Measurements from ENCODE around the gene CLSTN2. TPM values are rescaled to one million over a fixed set of nuclear protein-coding genes. Genes with fewer than 3 reads are reported as not detected.
"Not testable (repeated sequence)": the region's sequence is repeated elsewhere in the genome, so short reads cannot be mapped to it uniquely, and the experiment has no call there.

Gene CLSTN2
- total RNA-seq, 1 donor from 2014 or later = not detected

- Mint-ChIP-seq H3K36me3 (ENCODE audit: low read depth) (no peaks in the 10 kb centered on the region), H3K4me3 (no peak overlapping the region), H3K9me3 (no peaks in the 10 kb centered on the region), H3K4me1 (no peaks in the 10 kb centered on the region), H3K27ac (no peak overlapping the region), H3K27me3 (no peaks in the 10 kb centered on the region)
- no peak for DNase-seq
- intact Hi-C loops (cut with micrococcal nuclease) = no loop called here
Observed at GRCh38 chr3:140398387-140398786, 463.4 kb downstream of the CLSTN2 start.

GRCh38 chr3:140399871-140400270 lies 464.9 kb downstream of the CLSTN2 start:
- no peak for DNase-seq
- no peaks in the 10 kb centered on the region for H3K9me3 Mint-ChIP-seq
- no peak overlapping the region for H3K4me3 Mint-ChIP-seq
- H3K27ac Mint-ChIP-seq = no peak overlapping the region
- H3K27me3 Mint-ChIP-seq = no peaks in the 10 kb centered on the region
- no peaks in the 10 kb centered on the region for H3K36me3 Mint-ChIP-seq (ENCODE audit: low read depth)
- intact Hi-C loops (cut with micrococcal nuclease) = no loop called here
- H3K4me1 Mint-ChIP-seq = no peaks in the 10 kb centered on the region

- Mint-ChIP-seq H3K9me3 (no peaks in the 10 kb centered on the region), H3K4me1 (no peaks in the 10 kb centered on the region), H3K27ac (no peak overlapping the region), H3K27me3 (no peaks in the 10 kb centered on the region), H3K4me3 (no peak overlapping the region), H3K36me3 (ENCODE audit: low read depth) (no peaks in the 10 kb centered on the region)
- intact Hi-C loops (cut with micrococcal nuclease) = no loop called here
- no peak for DNase-seq
Observed at GRCh38 chr3:140403079-140403478, 468.1 kb downstream of the CLSTN2 start.

- Mint-ChIP-seq H3K4me3 (no peak overlapping the region), H3K27me3 (no peaks in the 10 kb centered on the region), H3K36me3 (ENCODE audit: low read depth) (no peaks in the 10 kb centered on the region), H3K27ac (no peak overlapping the region), H3K4me1 (no peaks in the 10 kb centered on the region), H3K9me3 (no peaks in the 10 kb centered on the region)
- DNase-seq = no peak
- intact Hi-C loops (cut with micrococcal nuclease) = no loop called here
Observed at GRCh38 chr3:140403608-140404007, 468.6 kb downstream of the CLSTN2 start.

- no peaks in the 10 kb centered on the region for H3K27me3 Mint-ChIP-seq
- intact Hi-C loops (cut with micrococcal nuclease) = no loop called here
- DNase-seq = no peak
- H3K36me3 Mint-ChIP-seq (ENCODE audit: low read depth) = no peaks in the 10 kb centered on the region
- H3K9me3 Mint-ChIP-seq = no peaks in the 10 kb centered on the region
- H3K27ac Mint-ChIP-seq = no peak overlapping the region
- H3K4me1 Mint-ChIP-seq = no peaks in the 10 kb centered on the region
- no peak overlapping the region for H3K4me3 Mint-ChIP-seq
Observed at GRCh38 chr3:140406655-140407054, 471.7 kb downstream of the CLSTN2 start.

GRCh38 chr3:140408252-140408651 lies 473.3 kb downstream of the CLSTN2 start:
- Mint-ChIP-seq H3K27me3 (no peaks in the 10 kb centered on the region), H3K9me3 (no peaks in the 10 kb centered on the region), H3K36me3 (ENCODE audit: low read depth) (no peaks in the 10 kb centered on the region), H3K4me3 (no peak overlapping the region), H3K4me1 (no peaks in the 10 kb centered on the region), H3K27ac (no peak overlapping the region)
- no peak for DNase-seq
- intact Hi-C loops (cut with micrococcal nuclease) = no loop called here

GRCh38 chr3:140416666-140417065 lies 481.7 kb downstream of the CLSTN2 start:
- H3K27ac Mint-ChIP-seq = no peak overlapping the region
- intact Hi-C loops (cut with micrococcal nuclease) = no loop called here
- no peaks in the 10 kb centered on the region for H3K4me1 Mint-ChIP-seq
- no peak overlapping the region for H3K4me3 Mint-ChIP-seq
- no peaks in the 10 kb centered on the region for H3K27me3 Mint-ChIP-seq
- no peaks in the 10 kb centered on the region for H3K9me3 Mint-ChIP-seq
- no peak for DNase-seq
- no peaks in the 10 kb centered on the region for H3K36me3 Mint-ChIP-seq (ENCODE audit: low read depth)

- intact Hi-C loops (cut with micrococcal nuclease) = no loop called here
- H3K27me3 Mint-ChIP-seq = no peaks in the 10 kb centered on the region
- no peaks in the 10 kb centered on the region for H3K36me3 Mint-ChIP-seq (ENCODE audit: low read depth)
- H3K4me1 Mint-ChIP-seq = no peaks in the 10 kb centered on the region
- H3K4me3 Mint-ChIP-seq = no peak overlapping the region
- H3K9me3 Mint-ChIP-seq = no peaks in the 10 kb centered on the region
- H3K27ac Mint-ChIP-seq = no peak overlapping the region
- no peak for DNase-seq
Observed at GRCh38 chr3:140420621-140421357, 485.8 kb downstream of the CLSTN2 start.

- DNase-seq = no peak
- intact Hi-C loops (cut with micrococcal nuclease) = no loop called here
- H3K4me3 Mint-ChIP-seq = no peak overlapping the region
- H3K27me3 Mint-ChIP-seq = no peaks in the 10 kb centered on the region
- H3K36me3 Mint-ChIP-seq (ENCODE audit: low read depth) = no peaks in the 10 kb centered on the region
- H3K9me3 Mint-ChIP-seq = no peaks in the 10 kb centered on the region
- H3K4me1 Mint-ChIP-seq = no peaks in the 10 kb centered on the region
- no peak overlapping the region for H3K27ac Mint-ChIP-seq
Observed at GRCh38 chr3:140421884-140422283, 486.9 kb downstream of the CLSTN2 start.

GRCh38 chr3:140423146-140423545 lies 488.2 kb downstream of the CLSTN2 start:
- no peak for DNase-seq
- H3K9me3 Mint-ChIP-seq = no peaks in the 10 kb centered on the region
- H3K36me3 Mint-ChIP-seq (ENCODE audit: low read depth) = no peaks in the 10 kb centered on the region
- H3K4me1 Mint-ChIP-seq = no peaks in the 10 kb centered on the region
- no peak overlapping the region for H3K4me3 Mint-ChIP-seq
- H3K27me3 Mint-ChIP-seq = no peaks in the 10 kb centered on the region
- intact Hi-C loops (cut with micrococcal nuclease) = no loop called here
- H3K27ac Mint-ChIP-seq = no peak overlapping the region

- not testable (repeated sequence) for H3K4me1 Mint-ChIP-seq, H3K4me3 Mint-ChIP-seq, H3K27ac Mint-ChIP-seq
Observed at GRCh38 chr3:140423574-140423973, 488.6 kb downstream of the CLSTN2 start.

GRCh38 chr3:140424211-140424610 lies 489.2 kb downstream of the CLSTN2 start:
- H3K36me3 Mint-ChIP-seq (ENCODE audit: low read depth) = no peaks in the 10 kb centered on the region
- H3K4me3 Mint-ChIP-seq = no peak overlapping the region
- H3K27ac Mint-ChIP-seq = no peak overlapping the region
- H3K4me1 Mint-ChIP-seq = no peaks in the 10 kb centered on the region
- no peak for DNase-seq
- intact Hi-C loops (cut with micrococcal nuclease) = no loop called here
- H3K27me3 Mint-ChIP-seq = peaks cover 3% of the 10 kb centered on the region
- no peaks in the 10 kb centered on the region for H3K9me3 Mint-ChIP-seq

More at GRCh38 chr3:140423574-140423973, 488.6 kb downstream of the CLSTN2 start:
- H3K9me3 Mint-ChIP-seq; intact Hi-C loops (cut with micrococcal nuclease); DNase-seq; H3K36me3 Mint-ChIP-seq (ENCODE audit: low read depth); H3K27me3 Mint-ChIP-seq: not testable (repeated sequence)

GRCh38 chr3:140424726-140425125 lies 489.7 kb downstream of the CLSTN2 start:
- intact Hi-C loops (cut with micrococcal nuclease) = no loop called here
- no peak overlapping the region for H3K4me3 Mint-ChIP-seq
- no peak for DNase-seq
- H3K9me3 Mint-ChIP-seq = no peaks in the 10 kb centered on the region
- no peaks in the 10 kb centered on the region for H3K4me1 Mint-ChIP-seq
- no peak overlapping the region for H3K27ac Mint-ChIP-seq
- H3K27me3 Mint-ChIP-seq = peaks cover 3% of the 10 kb centered on the region
- H3K36me3 Mint-ChIP-seq (ENCODE audit: low read depth) = no peaks in the 10 kb centered on the region

GRCh38 chr3:140427786-140428185 lies 492.8 kb downstream of the CLSTN2 start:
- Mint-ChIP-seq H3K9me3 (no peaks in the 10 kb centered on the region), H3K27ac (no peak overlapping the region), H3K4me1 (no peaks in the 10 kb centered on the region), H3K27me3 (peaks cover 3% of the 10 kb centered on the region), H3K4me3 (no peak overlapping the region), H3K36me3 (ENCODE audit: low read depth) (no peaks in the 10 kb centered on the region)
- DNase-seq = no peak
- intact Hi-C loops (cut with micrococcal nuclease) = no loop called here

- Mint-ChIP-seq H3K4me1 (no peaks in the 10 kb centered on the region), H3K27me3 (peaks cover 3% of the 10 kb centered on the region), H3K9me3 (no peaks in the 10 kb centered on the region), H3K27ac (no peak overlapping the region), H3K36me3 (ENCODE audit: low read depth) (no peaks in the 10 kb centered on the region), H3K4me3 (no peak overlapping the region)
- intact Hi-C loops (cut with micrococcal nuclease) = no loop called here
- no peak for DNase-seq
Observed at GRCh38 chr3:140428380-140428779, 493.4 kb downstream of the CLSTN2 start.
